HEK293T (cell line): ENCODE measurements around the gene SSTR5.

Experiments used
- CTCF ChIA-PET: fragments of 350-600 bp; formaldehyde crosslinking; extraction: SDS; loops from one replicate; lab custom pipeline; 2021; ENCODE audit warnings: antibody characterized with exemption, inconsistent platforms; lab: Yijun Ruan, JAX
- POLR2A ChIA-PET: fragments of 350-600 bp; formaldehyde crosslinking; extraction: SDS; loops from one replicate; lab custom pipeline; 2020; ENCODE audit warnings: antibody characterized with exemption, inconsistent platforms; lab: Yijun Ruan, JAX
- DNase-seq: peaks from one replicate; pipeline ENCODE4 v3.0.0; 2012; ENCODE audit warnings: mixed read lengths; ENCODE audit errors: extremely low spot score
- ARNT ChIP-seq: fragments of 450-650 bp; IDR thresholded peaks from 2 replicates; pipeline ENCODE4 v1.6.1; 2017; ENCODE audit warnings: mild to moderate bottlenecking
- BHLHE40 ChIP-seq: fragments of 450-650 bp; IDR thresholded peaks from 2 replicates; pipeline ENCODE4 v1.6.1; 2016; ENCODE audit warnings: mild to moderate bottlenecking, moderate library complexity, borderline replicate concordance
- CTBP1 ChIP-seq: fragments of 450-650 bp; IDR thresholded peaks from 2 replicates; pipeline ENCODE4 v1.6.1; 2016; ENCODE audit warnings: borderline replicate concordance
- ELF4 ChIP-seq: fragments of 450-650 bp; IDR thresholded peaks from 2 replicates; pipeline ENCODE4 v1.6.1; 2017; ENCODE audit warnings: antibody characterized with exemption
- FOXA1 ChIP-seq: fragments of 450-650 bp; IDR thresholded peaks from 2 replicates; pipeline ENCODE4 v1.6.1; 2016; ENCODE audit warnings: mild to moderate bottlenecking
- FOXK2 ChIP-seq: fragments of 450-650 bp; IDR thresholded peaks from 2 replicates; pipeline ENCODE4 v1.6.1; 2016; ENCODE audit warnings: mild to moderate bottlenecking
- FOXM1 ChIP-seq: fragments of 450-650 bp; IDR thresholded peaks from 2 replicates; pipeline ENCODE4 v1.6.1; 2017; ENCODE audit warnings: mild to moderate bottlenecking, borderline replicate concordance
- HDGF ChIP-seq: fragments of 450-650 bp; IDR thresholded peaks from 2 replicates; pipeline ENCODE4 v1.6.1; 2017; ENCODE audit warnings: antibody characterized with exemption, borderline replicate concordance
- L3MBTL2 ChIP-seq: fragments of 450-650 bp; conservative IDR thresholded peaks from 2 replicates; pipeline ENCODE4 v1.6.1; 2016; ENCODE audit warnings: mild to moderate bottlenecking
- LEF1 ChIP-seq: fragments of 450-650 bp; IDR thresholded peaks from 2 replicates; pipeline ENCODE4 v1.6.1; 2017; ENCODE audit warnings: mild to moderate bottlenecking, borderline replicate concordance
- NFRKB ChIP-seq: fragments of 450-650 bp; IDR thresholded peaks from 2 replicates; pipeline ENCODE4 v1.6.1; 2016; ENCODE audit warnings: mild to moderate bottlenecking, moderate library complexity
- PKNOX1 ChIP-seq: fragments of 450-650 bp; IDR thresholded peaks from 2 replicates; pipeline ENCODE4 v1.6.1; 2016
- SP1 ChIP-seq: fragments of 450-650 bp; IDR thresholded peaks from 2 replicates; pipeline ENCODE4 v1.6.1; 2017
- SUZ12 ChIP-seq: fragments of 450-650 bp; IDR thresholded peaks from 2 replicates; pipeline ENCODE4 v1.6.1; 2016; ENCODE audit warnings: mild to moderate bottlenecking
- TARDBP ChIP-seq: fragments of 450-650 bp; IDR thresholded peaks from 2 replicates; pipeline ENCODE4 v1.6.1; 2016
- ZNF384 ChIP-seq: fragments of 450-650 bp; IDR thresholded peaks from 2 replicates; pipeline ENCODE4 v1.6.1; 2016

The SSTR5 gene

DNA sequence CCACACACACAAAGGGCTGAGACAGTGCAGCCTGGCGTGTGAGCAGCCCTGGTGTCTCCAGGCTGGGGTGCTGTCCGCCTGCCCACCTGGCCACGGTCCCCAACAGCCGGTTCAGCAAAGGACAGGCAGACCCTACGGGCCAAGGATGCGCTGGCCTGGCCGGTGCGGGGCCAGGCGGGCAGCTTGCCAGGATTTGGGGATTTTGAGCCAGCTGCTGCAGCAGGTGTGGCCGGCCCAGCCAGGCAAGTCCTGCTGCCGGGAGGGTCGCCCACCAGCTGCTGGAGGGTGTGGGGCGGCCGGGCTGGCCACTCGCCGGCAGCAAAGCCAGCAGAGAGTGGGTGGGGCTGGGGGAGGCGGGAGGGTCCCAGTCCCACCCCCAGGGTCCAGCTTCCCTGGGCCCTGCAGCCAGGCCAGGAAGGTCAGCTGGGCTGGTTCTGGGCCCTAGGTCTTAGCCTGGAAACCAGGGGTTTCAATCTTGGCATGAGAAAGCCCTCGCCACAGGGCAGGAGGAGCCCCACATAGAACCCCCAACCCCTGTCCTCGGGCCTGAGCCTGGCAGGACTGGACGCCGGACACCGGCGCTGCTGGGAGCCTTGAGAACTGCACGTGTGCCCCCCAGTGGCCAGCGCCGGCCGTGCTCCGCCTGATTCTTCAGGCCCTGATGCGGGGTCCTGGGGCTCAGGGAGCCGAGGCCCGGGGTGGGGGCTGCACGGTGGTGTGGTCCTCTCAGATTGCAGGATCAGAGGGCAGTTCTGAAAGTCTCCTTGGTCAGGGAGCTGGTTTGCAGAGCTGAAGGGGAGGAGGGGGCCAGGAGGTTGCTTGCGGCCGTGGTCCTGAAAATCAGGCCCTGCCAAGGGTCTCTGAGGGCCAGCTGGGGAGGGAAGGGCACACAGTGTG, 17.6 kb upstream of the SSTR5 start:
- ChIA-PET POLR2A (no interaction called here), CTCF (interaction anchor here (0.6 to 0.7 kb wide), 2 partner anchors 10 to 18 kb away, joined by 3 read pairs; no protein-coding TSS in a partner anchor)
- TF ChIP-seq ARNT (no peak), FOXM1 (no peak)
- DNase-seq = peak; percentile 71

- ChIA-PET CTCF (interaction anchor here (0.7 to 1.2 kb wide), 2 partner anchors 19 to 44 kb away, joined by 3 to 5 read pairs; no protein-coding TSS in a partner anchor), POLR2A (no interaction called here)
- DNase-seq = no peak
- TF ChIP-seq PKNOX1 (no peak), L3MBTL2 (no peak), BHLHE40 (no peak), FOXA1 (no peak), FOXK2 (no peak), ARNT (no peak), TARDBP (no peak), NFRKB (no peak), FOXM1 (no peak), ZNF384 (no peak), HDGF (no peak), SUZ12 (no peak), ELF4 (no peak), SP1 (no peak)
Observed at GRCh38 chr16:1055557-1055924, 17.0 kb upstream of the SSTR5 start.

DNA sequence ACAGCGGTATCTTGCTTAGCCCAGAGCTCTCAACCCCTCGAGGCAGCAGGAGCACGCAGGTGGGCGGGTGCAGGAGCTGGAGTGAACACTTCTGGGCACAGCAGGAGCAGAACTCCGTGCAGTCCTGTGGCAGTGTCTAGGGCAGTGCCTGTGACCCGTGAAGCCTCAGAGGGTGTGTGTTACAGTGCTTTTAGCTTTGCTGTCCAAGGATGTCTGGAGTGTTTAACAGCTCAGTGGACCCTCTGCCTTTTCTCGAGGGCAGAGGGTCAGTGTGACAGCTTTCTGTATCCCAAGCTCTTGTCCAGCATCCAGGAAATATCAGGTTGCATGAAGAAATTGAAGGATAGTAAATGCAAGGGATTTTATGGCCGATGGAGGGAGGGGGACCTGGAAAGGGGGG, 16.4 kb upstream of the SSTR5 start:
- DNase-seq = no peak
- CTCF ChIA-PET = interaction anchor here (0.7 to 1.2 kb wide), 4 partner anchors 18 to 349 kb away, joined by 3 to 5 read pairs (median 4); no protein-coding TSS in a partner anchor
- POLR2A ChIA-PET = no interaction called here
- TF ChIP-seq TARDBP (no peak), FOXM1 (no peak), HDGF (no peak), L3MBTL2 (no peak), CTBP1 (no peak), PKNOX1 (no peak), SUZ12 (no peak), NFRKB (no peak), ELF4 (no peak), FOXA1 (no peak), BHLHE40 (no peak), FOXK2 (no peak), LEF1 (no peak), ZNF384 (no peak), SP1 (no peak), ARNT (no peak)

DNA sequence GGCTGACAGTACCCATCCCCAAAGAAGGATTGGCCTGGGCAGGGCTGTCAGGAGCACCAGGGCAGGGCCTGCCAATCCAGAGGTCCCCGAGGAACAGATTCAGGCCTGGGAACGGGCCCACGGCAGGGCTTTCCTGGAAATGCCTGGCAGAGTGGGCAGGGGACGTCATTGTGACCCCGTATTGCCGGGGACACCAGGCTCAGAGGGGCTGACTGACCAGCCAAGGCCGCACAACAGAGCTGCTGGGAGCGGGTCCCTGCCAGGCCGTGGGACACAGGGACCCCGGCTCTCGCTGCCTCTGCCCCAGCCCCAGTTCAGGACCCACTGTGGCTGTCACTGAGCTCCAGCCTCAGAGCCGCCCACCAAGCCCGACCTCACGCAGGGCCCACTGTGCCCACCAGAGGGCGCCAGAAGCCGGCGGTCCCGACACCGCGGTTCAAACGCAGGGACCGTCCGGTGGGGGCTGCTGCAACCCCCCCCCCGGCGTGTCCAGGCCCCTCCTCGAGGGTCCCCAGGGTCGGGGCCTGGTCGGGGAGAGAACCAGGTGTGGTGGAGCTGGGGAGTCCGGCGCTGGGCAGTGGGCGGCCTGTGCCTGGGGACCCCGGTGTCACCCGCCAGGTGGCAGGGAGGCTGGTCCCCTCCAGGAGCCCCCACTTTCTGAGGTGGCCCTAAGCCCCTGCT, 15.2 kb upstream of the SSTR5 start:
- POLR2A ChIA-PET = no interaction called here
- TF ChIP-seq ELF4 (no peak), FOXM1 (peak; percentile 95), SUZ12 (no peak), SP1 (no peak)
- CTCF ChIA-PET = interaction anchor here (0.6 to 1.2 kb wide), 9 partner anchors 17 to 350 kb away, joined by 3 to 5 read pairs (median 4); partner anchors contain the start of gene C1QTNF8
- peak; percentile 80 for DNase-seq

- CTCF ChIA-PET = interaction anchor here (1.0 kb wide), 1 partner anchor 17 kb away, joined by 3 read pairs; no protein-coding TSS in a partner anchor
Observed at GRCh38 chr16:1058216-1058615, 14.3 kb upstream of the SSTR5 start.

More at GRCh38 chr16:1058216-1058615, 14.3 kb upstream of the SSTR5 start:
- no peak for DNase-seq
- POLR2A ChIA-PET = no interaction called here
- no peak for TF ChIP-seq SUZ12
- no peak for TF ChIP-seq ZNF384
- TF ChIP-seq FOXA1 = no peak
- no peak for TF ChIP-seq SP1
- no peak for TF ChIP-seq LEF1
- TF ChIP-seq FOXK2 = no peak
- TF ChIP-seq NFRKB = no peak
- TF ChIP-seq TARDBP = no peak
- no peak for TF ChIP-seq PKNOX1
- no peak for TF ChIP-seq L3MBTL2
- no peak for TF ChIP-seq CTBP1
